Liver (tissue), 9 donors: ENCODE data around the gene KRTAP9-3. TPM values are rescaled to one million over a fixed set of nuclear protein-coding genes. Genes with fewer than 3 reads are reported as not detected.

Experiments
- DNase-seq: peaks from one replicate; pipeline ENCODE4 v3.0.0-alpha.2; 2017; ENCODE audit warnings: low spot score
- H3K27ac ChIP-seq, 2 donors: one replicate each; pipeline ENCODE4 v1.7.0; 2013; ENCODE audit warnings: inconsistent platforms in 2 of 2, low read length in 2 of 2, control low read depth in 1 of 2, low read depth in 1 of 2, mild to moderate bottlenecking in 1 of 2
- H3K27me3 ChIP-seq, 4 donors: one replicate each; pipeline versions ENCODE4 v1.6.1 to v1.7.0; 2013; ENCODE audit warnings: low read length in 3 of 4, inconsistent platforms in 1 of 4, mild to moderate bottlenecking in 1 of 4, moderate library complexity in 1 of 4; ENCODE audit not compliant: control insufficient read depth in 4 of 4, insufficient read depth in 4 of 4
- H3K36me3 ChIP-seq, 4 donors: one replicate each; pipeline versions ENCODE4 v1.6.1 to v1.7.0; 2013; ENCODE audit warnings: low read length in 3 of 4, mild to moderate bottlenecking in 3 of 4, low read depth in 1 of 4, moderate library complexity in 1 of 4; ENCODE audit not compliant: control insufficient read depth in 4 of 4, insufficient read depth in 3 of 4
- H3K4me1 ChIP-seq, 4 donors: one replicate each; pipeline versions ENCODE4 v1.6.1 to v1.7.0; 2013; ENCODE audit warnings: low read length in 3 of 4, mild to moderate bottlenecking in 3 of 4, moderate library complexity in 1 of 4; ENCODE audit not compliant: control insufficient read depth in 4 of 4, insufficient read depth in 4 of 4
- H3K4me3 ChIP-seq, 3 donors: one replicate each; pipeline versions ENCODE4 v1.6.1 to v1.7.0; 2013; ENCODE audit warnings: low read length in 3 of 3, control low read depth in 1 of 3, low read depth in 1 of 3, mild to moderate bottlenecking in 1 of 3
- H3K9ac ChIP-seq, 2 donors: one replicate each; pipeline ENCODE4 v1.7.0; 2013; ENCODE audit warnings: low read length in 2 of 2, mild to moderate bottlenecking in 2 of 2, moderate library complexity in 2 of 2, control low read depth in 1 of 2, low read depth in 1 of 2
- H3K9me3 ChIP-seq, 4 donors: one replicate each; pipeline versions ENCODE4 v1.6.1 to v1.7.0; 2013; ENCODE audit warnings: low read length in 3 of 4; ENCODE audit not compliant: control insufficient read depth in 4 of 4
- FOXA1 ChIP-seq: IDR thresholded peaks from 2 replicates; pipeline ENCODE4 v1.6.1; 2016; ENCODE audit warnings: antibody characterized with exemption
- FOXA2 ChIP-seq: IDR thresholded peaks from 2 replicates; pipeline ENCODE4 v1.6.1; 2016; ENCODE audit warnings: antibody characterized with exemption
- GABPA ChIP-seq, 2 donors: IDR thresholded peaks in 1 of 2; conservative IDR thresholded peaks in 1 of 2; 2 replicates each; pipeline ENCODE4 v1.6.1; 2016; ENCODE audit warnings: antibody characterized with exemption in 2 of 2, mild to moderate bottlenecking in 1 of 2, moderate library complexity in 1 of 2
- HNF4G ChIP-seq: IDR thresholded peaks from 2 replicates; pipeline ENCODE4 v1.6.1; 2016; ENCODE audit warnings: antibody characterized with exemption
- JUND ChIP-seq, 2 donors: IDR thresholded peaks; 2 replicates each; pipeline ENCODE4 v1.6.1; 2016; ENCODE audit warnings: antibody characterized with exemption in 2 of 2
- NR2F2 ChIP-seq: IDR thresholded peaks from 2 replicates; pipeline ENCODE4 v1.6.1; 2016; ENCODE audit warnings: antibody characterized with exemption
- RXRA ChIP-seq, 2 donors: IDR thresholded peaks; 2 replicates each; pipeline ENCODE4 v1.6.1; 2017 to 2018; ENCODE audit warnings: antibody characterized with exemption in 2 of 2, mild to moderate bottlenecking in 1 of 2
- SP1 ChIP-seq: IDR thresholded peaks from 2 replicates; pipeline ENCODE4 v1.6.1; 2018; ENCODE audit warnings: antibody characterized with exemption, mild to moderate bottlenecking
- TAF1 ChIP-seq: conservative IDR thresholded peaks from 2 replicates; pipeline ENCODE4 v1.6.1; 2016; ENCODE audit warnings: antibody characterized with exemption, mild to moderate bottlenecking
- WGBS: extraction: QIAGEN DNeasy Blood & Tissue Kit; methylation state at CpG from one replicate; pipeline ENCODE4 v1.1.7; 2013; 5-methylcytosine and 5-hydroxymethylcytosine counted together
- polyA plus RNA-seq, 2 donors: library from polyadenylated mRNA; stranded (reverse) in 1 of 2; unstranded in 1 of 2; fragments of 200-250 nt in 1 of 2; fragments of >200 nt in 1 of 2; fragmentation: Nextera tagmentation in 1 of 2; extraction: Ambion mirVana in 1 of 2; gene quantifications; one replicate each; pipeline versions ENCODE4 v1.2.1 to v1.2.3, GENCODE V29; 2013 to 2015
- total RNA-seq, 2 donors: library from RNA; depleted of rRNA; stranded (reverse); fragments of >200 nt; gene quantifications; one replicate each; pipeline ENCODE4 v1.2.3, GENCODE V29; 2014
- TF ChIP-seq, protein P1 (sequence below): IDR thresholded peaks from 2 replicates; pipeline ENCODE4 v1.6.1; 2016; ENCODE audit warnings: antibody characterized with exemption
- TF ChIP-seq, protein P2 (sequence below): IDR thresholded peaks from 2 replicates; pipeline ENCODE4 v1.6.1; 2016; ENCODE audit warnings: antibody characterized with exemption
- TF ChIP-seq, protein P3 (sequence below): fragments of 150-350 bp; IDR thresholded peaks from 2 replicates; pipeline ENCODE4 v1.5.1; 2017; ENCODE audit warnings: improper control_type of control experiment, low read depth, low read length; ENCODE audit not compliant: missing input control
- donor health status: healthy.
- donor health status: healthy.
- donor health status: healthy.
- donor health status: healthy.
- donor health status: healthy.

The KRTAP9-3 gene
- total and polyA plus RNA-seq, 4 donors = not detected

DNA sequence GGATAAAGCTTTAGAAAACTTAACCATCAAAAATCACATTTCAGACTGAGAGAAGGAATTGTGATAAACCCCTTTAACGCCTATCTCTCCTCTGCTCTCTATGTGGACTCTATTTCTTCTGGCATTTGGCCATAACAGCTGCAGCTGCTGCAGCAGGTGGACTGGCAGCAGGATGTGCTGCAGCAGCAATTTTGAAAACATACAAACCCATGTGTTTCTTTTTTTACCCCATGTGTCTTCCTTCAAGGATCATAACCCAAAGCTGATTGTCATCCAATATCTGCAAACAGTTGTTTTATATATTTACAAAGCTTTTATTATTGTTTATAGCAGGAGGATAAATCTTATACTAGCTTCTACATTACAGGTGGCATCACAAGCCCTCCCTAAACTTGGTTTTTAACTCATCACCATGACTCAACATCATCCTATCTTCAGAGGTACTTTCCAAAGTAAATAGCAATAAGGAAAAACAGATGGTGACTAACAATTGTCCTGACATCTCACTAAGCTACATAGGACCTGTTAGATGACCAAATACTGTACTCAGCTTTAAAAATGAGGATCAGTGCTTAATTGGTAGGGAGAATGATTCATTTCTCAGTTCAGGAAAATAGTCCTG, 20.3 kb upstream of the KRTAP9-3 start:
- H3K4me3 ChIP-seq = no peak overlapping the region
- H3K9ac ChIP-seq = no peak overlapping the region
- DNase-seq = no peak
- H3K27ac ChIP-seq = no peak overlapping the region
- peaks cover 0 to 4% (median 0%) of the 10 kb centered on the region in 4 donors for H3K9me3 ChIP-seq
- peaks cover 0 to 3% (median 0%) of the 10 kb centered on the region in 4 donors for H3K27me3 ChIP-seq
- WGBS = 56% methylated on average over 1 of the region's 1 CpG
- TF ChIP-seq FOXA2 (no peak), GABPA (IDR thresholded peaks at IDR 0.05 in 1 of 2, conservative IDR thresholded peaks at IDR 0.05 in 1 of 2) (no peak), HNF4G (no peak), NR2F2 (no peak)
- TF ChIP-seq, protein P1, sequence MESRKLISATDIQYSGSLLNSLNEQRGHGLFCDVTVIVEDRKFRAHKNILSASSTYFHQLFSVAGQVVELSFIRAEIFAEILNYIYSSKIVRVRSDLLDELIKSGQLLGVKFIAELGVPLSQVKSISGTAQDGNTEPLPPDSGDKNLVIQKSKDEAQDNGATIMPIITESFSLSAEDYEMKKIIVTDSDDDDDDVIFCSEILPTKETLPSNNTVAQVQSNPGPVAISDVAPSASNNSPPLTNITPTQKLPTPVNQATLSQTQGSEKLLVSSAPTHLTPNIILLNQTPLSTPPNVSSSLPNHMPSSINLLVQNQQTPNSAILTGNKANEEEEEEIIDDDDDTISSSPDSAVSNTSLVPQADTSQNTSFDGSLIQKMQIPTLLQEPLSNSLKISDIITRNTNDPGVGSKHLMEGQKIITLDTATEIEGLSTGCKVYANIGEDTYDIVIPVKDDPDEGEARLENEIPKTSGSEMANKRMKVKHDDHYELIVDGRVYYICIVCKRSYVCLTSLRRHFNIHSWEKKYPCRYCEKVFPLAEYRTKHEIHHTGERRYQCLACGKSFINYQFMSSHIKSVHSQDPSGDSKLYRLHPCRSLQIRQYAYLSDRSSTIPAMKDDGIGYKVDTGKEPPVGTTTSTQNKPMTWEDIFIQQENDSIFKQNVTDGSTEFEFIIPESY = no peak
- no peaks in the 10 kb centered on the region for H3K4me1 ChIP-seq
- H3K36me3 ChIP-seq = no peaks in the 10 kb centered on the region

DNA sequence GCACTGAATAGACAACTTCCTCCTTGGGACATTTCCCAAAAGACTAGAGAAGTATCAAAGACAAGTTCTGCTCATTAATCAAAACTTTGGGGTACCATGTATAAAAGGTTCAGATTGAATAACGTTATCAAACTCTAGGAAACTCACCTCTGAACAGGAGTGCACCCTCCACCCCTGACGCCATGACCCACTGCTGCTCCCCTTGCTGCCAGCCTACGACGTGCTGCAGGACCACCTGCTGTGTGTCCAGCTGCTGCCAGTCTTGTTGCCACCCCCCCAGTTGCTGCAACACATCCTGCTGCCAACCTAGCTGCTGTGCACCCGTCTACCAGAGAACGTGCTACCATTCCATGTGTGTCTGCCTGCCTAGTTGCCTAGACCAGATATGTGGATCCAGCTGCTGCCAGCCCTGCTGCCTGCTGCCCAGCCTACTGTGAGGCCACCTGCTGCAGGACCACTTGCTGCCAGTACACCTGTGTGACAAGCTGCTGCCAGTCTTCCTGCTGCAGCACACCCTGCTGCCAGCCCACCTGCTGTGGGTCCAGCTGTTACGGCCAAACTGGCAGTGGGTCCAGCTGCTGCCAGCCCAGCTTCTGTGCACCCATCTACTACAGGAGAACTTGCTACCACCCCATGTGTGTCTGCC, 19.6 kb upstream of the KRTAP9-3 start:
- H3K9ac ChIP-seq = no peak overlapping the region
- no peaks in the 10 kb centered on the region for H3K9me3 ChIP-seq
- H3K4me3 ChIP-seq = no peak overlapping the region
- H3K27me3 ChIP-seq = peaks cover 0 to 3% (median 0%) of the 10 kb centered on the region in 4 donors
- no peak for DNase-seq
- H3K27ac ChIP-seq = no peak overlapping the region
- H3K4me1 ChIP-seq = no peaks in the 10 kb centered on the region
- 68% methylated on average over 7 of the region's 7 CpGs for WGBS
- TF ChIP-seq TAF1 = no peak
- TF ChIP-seq JUND (IDR thresholded peaks at IDR 0.05) = no peak
- TF ChIP-seq RXRA (IDR thresholded peaks at IDR 0.05) = no peak
- TF ChIP-seq, protein P2, sequence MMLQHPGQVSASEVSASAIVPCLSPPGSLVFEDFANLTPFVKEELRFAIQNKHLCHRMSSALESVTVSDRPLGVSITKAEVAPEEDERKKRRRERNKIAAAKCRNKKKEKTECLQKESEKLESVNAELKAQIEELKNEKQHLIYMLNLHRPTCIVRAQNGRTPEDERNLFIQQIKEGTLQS = no peak
- no peak for TF ChIP-seq FOXA1
- TF ChIP-seq NR2F2 = no peak
- no peak for TF ChIP-seq FOXA2
- TF ChIP-seq, protein P3, sequence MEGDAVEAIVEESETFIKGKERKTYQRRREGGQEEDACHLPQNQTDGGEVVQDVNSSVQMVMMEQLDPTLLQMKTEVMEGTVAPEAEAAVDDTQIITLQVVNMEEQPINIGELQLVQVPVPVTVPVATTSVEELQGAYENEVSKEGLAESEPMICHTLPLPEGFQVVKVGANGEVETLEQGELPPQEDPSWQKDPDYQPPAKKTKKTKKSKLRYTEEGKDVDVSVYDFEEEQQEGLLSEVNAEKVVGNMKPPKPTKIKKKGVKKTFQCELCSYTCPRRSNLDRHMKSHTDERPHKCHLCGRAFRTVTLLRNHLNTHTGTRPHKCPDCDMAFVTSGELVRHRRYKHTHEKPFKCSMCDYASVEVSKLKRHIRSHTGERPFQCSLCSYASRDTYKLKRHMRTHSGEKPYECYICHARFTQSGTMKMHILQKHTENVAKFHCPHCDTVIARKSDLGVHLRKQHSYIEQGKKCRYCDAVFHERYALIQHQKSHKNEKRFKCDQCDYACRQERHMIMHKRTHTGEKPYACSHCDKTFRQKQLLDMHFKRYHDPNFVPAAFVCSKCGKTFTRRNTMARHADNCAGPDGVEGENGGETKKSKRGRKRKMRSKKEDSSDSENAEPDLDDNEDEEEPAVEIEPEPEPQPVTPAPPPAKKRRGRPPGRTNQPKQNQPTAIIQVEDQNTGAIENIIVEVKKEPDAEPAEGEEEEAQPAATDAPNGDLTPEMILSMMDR = no peak
- TF ChIP-seq SP1 = no peak
- TF ChIP-seq, protein P1 = no peak
- no peak for TF ChIP-seq HNF4G
- no peaks in the 10 kb centered on the region for H3K36me3 ChIP-seq
